Neuronal stem cell (in vitro differentiated cells): ENCODE results near the gene KLHDC10.
A peak's percentile ranks its signal among the peaks of the same experiment; 100 is the strongest.

Experiments
- DNase-seq: peaks from one replicate; pipeline ENCODE4 v3.0.0-alpha.2; 2013; ENCODE audit warnings: low spot score
- H2AFZ ChIP-seq: one replicate; pipeline ENCODE4 v1.6.1; 2013; ENCODE audit warnings: mild to moderate bottlenecking, low read length, inconsistent platforms
- H2AK5ac ChIP-seq: 2 replicates; pipeline ENCODE4 v1.6.1; 2013; ENCODE audit warnings: low read depth, mild to moderate bottlenecking, inconsistent platforms, low read length, moderate library complexity, mixed read lengths
- H2BK120ac ChIP-seq: 2 replicates; pipeline ENCODE4 v1.6.1; 2013; ENCODE audit warnings: low read depth, mild to moderate bottlenecking, inconsistent platforms, low read length, moderate library complexity, mixed read lengths
- H2BK12ac ChIP-seq: one replicate; pipeline ENCODE4 v1.6.1; 2013; ENCODE audit warnings: low read length, inconsistent platforms
- H2BK15ac ChIP-seq: 2 replicates; pipeline ENCODE4 v1.6.1; 2013; ENCODE audit warnings: mild to moderate bottlenecking, low read length, inconsistent platforms, mixed read lengths
- H2BK5ac ChIP-seq: one replicate; pipeline ENCODE4 v1.6.1; 2013; ENCODE audit warnings: inconsistent platforms, mild to moderate bottlenecking, low read length, moderate library complexity
- H3K14ac ChIP-seq: one replicate; pipeline ENCODE4 v1.6.1; 2013; ENCODE audit warnings: low read length, inconsistent platforms
- H3K18ac ChIP-seq: 2 replicates; pipeline ENCODE4 v1.6.1; 2013; ENCODE audit warnings: low read length, inconsistent platforms
- H3K23ac ChIP-seq: 2 replicates; pipeline ENCODE4 v1.6.1; 2013; ENCODE audit warnings: low read depth, mild to moderate bottlenecking, mixed read lengths, low read length, inconsistent platforms; ENCODE audit not compliant: poor library complexity
- H3K27ac ChIP-seq: replicated peaks from 3 replicates; pipeline ENCODE4 v1.5.1; 2013; ENCODE audit warnings: low read length, inconsistent platforms
- H3K27me3 ChIP-seq, 3 experiments: 2 replicates each; pipeline ENCODE4 v1.6.1; 2013; ENCODE audit warnings: low read length in 3 of 3, mild to moderate bottlenecking in 2 of 3, inconsistent platforms in 1 of 3, low read depth in 1 of 3, mixed read lengths in 1 of 3, moderate library complexity in 1 of 3; ENCODE audit not compliant: control insufficient read depth in 3 of 3, insufficient read depth in 3 of 3
- H3K36me3 ChIP-seq, 2 donors: replicated peaks in 1 of 2; 2 replicates each; pipeline ENCODE4 v1.6.1; 2013; ENCODE audit warnings: low read length in 2 of 2; ENCODE audit not compliant: control insufficient read depth in 2 of 2, insufficient read depth in 2 of 2
- H3K4ac ChIP-seq: 2 replicates; pipeline ENCODE4 v1.6.1; 2013; ENCODE audit warnings: inconsistent platforms, mild to moderate bottlenecking, low read length, moderate library complexity
- H3K4me1 ChIP-seq, 2 donors: 1 replicate in 1 of 2; 2 replicates in 1 of 2; pipeline ENCODE4 v1.6.1; 2013; ENCODE audit warnings: low read length in 2 of 2, low read depth in 1 of 2; ENCODE audit not compliant: control insufficient read depth in 2 of 2, insufficient read depth in 1 of 2
- H3K4me2 ChIP-seq: one replicate; pipeline ENCODE4 v1.6.1; 2013; ENCODE audit warnings: mild to moderate bottlenecking, low read length, inconsistent platforms; ENCODE audit not compliant: insufficient read depth, poor library complexity, severe bottlenecking
- H3K4me3 ChIP-seq, 2 donors: 2 replicates each; pipeline ENCODE4 v1.5.1; 2013; ENCODE audit warnings: low read length in 2 of 2, mild to moderate bottlenecking in 2 of 2, inconsistent platforms in 1 of 2, moderate library complexity in 1 of 2
- H3K79me1 ChIP-seq: one replicate; pipeline ENCODE4 v1.6.1; 2013; ENCODE audit warnings: low read depth, mild to moderate bottlenecking, inconsistent platforms, low read length, moderate library complexity
- H3K9ac ChIP-seq: one replicate; pipeline ENCODE4 v1.6.1; 2013; ENCODE audit warnings: mild to moderate bottlenecking, low read depth, low read length, inconsistent platforms; ENCODE audit not compliant: poor library complexity
- H3K9me3 ChIP-seq, 2 donors: replicated peaks in 1 of 2; 2 replicates each; pipeline versions ENCODE3 to v1.6.1; 2013; ENCODE audit warnings: low read length in 2 of 2, mild to moderate bottlenecking in 2 of 2, inconsistent platforms in 1 of 2, low read depth in 1 of 2, mixed read lengths in 1 of 2, moderate library complexity in 1 of 2; ENCODE audit not compliant: control insufficient read depth in 2 of 2, insufficient read depth in 1 of 2
- H4K8ac ChIP-seq: one replicate; pipeline ENCODE4 v1.6.1; 2013; ENCODE audit warnings: low read depth, mild to moderate bottlenecking, inconsistent platforms, low read length, moderate library complexity
- H4K91ac ChIP-seq: one replicate; pipeline ENCODE4 v1.6.1; 2013; ENCODE audit warnings: low read length, low read depth, mild to moderate bottlenecking, inconsistent platforms; ENCODE audit not compliant: poor library complexity
- WGBS, 2 donors: extraction: QIAGEN DNeasy Blood & Tissue Kit; methylation state at CpG; one replicate each; pipeline ENCODE4 v1.1.7; 2013; ENCODE audit warnings: missing lambda C conversion rate in 2 of 2, mixed read lengths in 1 of 2; ENCODE audit not compliant: insufficient read length in 2 of 2, insufficient replicate concordance in 1 of 2; ENCODE audit errors: extremely low coverage in 2 of 2; 5-methylcytosine and 5-hydroxymethylcytosine counted together

KLHDC10 gene

GRCh38 chr7:130131964-130132875 lies 61.9 kb downstream of the KLHDC10 start:
- Histone ChIP-seq H3K4ac (no peak overlapping the region), H3K4me3 (no peak overlapping the region), H3K27ac (no peak overlapping the region), H3K9me3 (peaks cover 0 to 4% of the 10 kb centered on the region in 2 donors), H3K4me1 (peaks cover 0 to 12% of the 10 kb centered on the region in 2 donors), H3K18ac (no peak overlapping the region), H2AFZ (no peak overlapping the region), H3K36me3 (peaks cover 10 to 93% of the 10 kb centered on the region in 2 donors), H4K8ac (no peak overlapping the region), H2BK12ac (peak overlapping the region; percentile 44), H2BK120ac (no peak overlapping the region), H3K23ac (no peak overlapping the region), H3K4me2 (no peak overlapping the region), H3K79me1 (no peaks in the 10 kb centered on the region), H3K14ac (no peak overlapping the region), H2BK5ac (no peak overlapping the region), H4K91ac (no peak overlapping the region), H2BK15ac (no peak overlapping the region), H3K9ac (no peak overlapping the region), H2AK5ac (no peak overlapping the region), H3K27me3 (no peaks in the 10 kb centered on the region)
- WGBS, 2 donors = no CpG with 5 or more reads among the region's 12 CpGs
- DNase-seq = no peak

- H3K36me3 ChIP-seq = peaks cover 10 to 90% of the 10 kb centered on the region in 2 donors
- H3K4me3 ChIP-seq = no peak overlapping the region
- no peak overlapping the region for H2AK5ac ChIP-seq
- H2AFZ ChIP-seq = no peak overlapping the region
- no peak overlapping the region for H2BK5ac ChIP-seq
- no peak overlapping the region for H4K91ac ChIP-seq
- no peak overlapping the region for H2BK15ac ChIP-seq
- H3K4ac ChIP-seq = no peak overlapping the region
- no CpG with 5 or more reads among the region's 7 CpGs for WGBS, 2 donors
- no peak overlapping the region for H3K14ac ChIP-seq
- DNase-seq = no peak
- H3K23ac ChIP-seq = no peak overlapping the region
- H2BK12ac ChIP-seq = no peak overlapping the region
- H4K8ac ChIP-seq = no peak overlapping the region
- no peaks in the 10 kb centered on the region for H3K27me3 ChIP-seq
- no peak overlapping the region for H3K9ac ChIP-seq
- H3K9me3 ChIP-seq = peaks cover 0 to 4% of the 10 kb centered on the region in 2 donors
- no peak overlapping the region for H3K27ac ChIP-seq
- no peak overlapping the region for H3K4me2 ChIP-seq
- no peak overlapping the region for H2BK120ac ChIP-seq
- peaks cover 0 to 12% of the 10 kb centered on the region in 2 donors for H3K4me1 ChIP-seq
- no peak overlapping the region for H3K18ac ChIP-seq
- no peaks in the 10 kb centered on the region for H3K79me1 ChIP-seq
Observed at GRCh38 chr7:130133029-130133782, 62.9 kb downstream of the KLHDC10 start.

GRCh38 chr7:130134106-130134636 lies 63.8 kb downstream of the KLHDC10 start:
- no peak overlapping the region for H3K18ac ChIP-seq
- H4K8ac ChIP-seq = no peak overlapping the region
- no peak overlapping the region for H2BK15ac ChIP-seq
- H3K9ac ChIP-seq = no peak overlapping the region
- no peak overlapping the region for H2BK12ac ChIP-seq
- H3K4me2 ChIP-seq = no peak overlapping the region
- WGBS, 2 donors = no CpG with 5 or more reads among the region's 4 CpGs
- no peak for DNase-seq
- H3K36me3 ChIP-seq = peaks cover 7 to 86% of the 10 kb centered on the region in 2 donors
- no peak overlapping the region for H2AK5ac ChIP-seq
- H2BK120ac ChIP-seq = no peak overlapping the region
- no peak overlapping the region for H4K91ac ChIP-seq
- H3K4ac ChIP-seq = no peak overlapping the region
- H3K27me3 ChIP-seq = no peaks in the 10 kb centered on the region
- no peak overlapping the region for H3K4me3 ChIP-seq
- H3K27ac ChIP-seq = peak overlapping the region; percentile 25
- no peak overlapping the region for H2BK5ac ChIP-seq
- peaks cover 0 to 4% of the 10 kb centered on the region in 2 donors for H3K9me3 ChIP-seq
- H3K14ac ChIP-seq = no peak overlapping the region
- no peaks in the 10 kb centered on the region for H3K79me1 ChIP-seq
- H3K4me1 ChIP-seq = peaks cover 0 to 12% of the 10 kb centered on the region in 2 donors
- no peak overlapping the region for H3K23ac ChIP-seq
- no peak overlapping the region for H2AFZ ChIP-seq

- H3K9ac ChIP-seq = no peak overlapping the region
- H3K27ac ChIP-seq = no peak overlapping the region
- no peak overlapping the region for H3K4me3 ChIP-seq
- no peaks in the 10 kb centered on the region for H3K27me3 ChIP-seq
- peaks cover 0 to 4% of the 10 kb centered on the region in 2 donors for H3K9me3 ChIP-seq
- H2AFZ ChIP-seq = no peak overlapping the region
- no peak overlapping the region for H2AK5ac ChIP-seq
- no CpG with 5 or more reads among the region's 7 CpGs for WGBS, 2 donors
- no peak overlapping the region for H3K18ac ChIP-seq
- no peak overlapping the region for H2BK5ac ChIP-seq
- H3K4ac ChIP-seq = no peak overlapping the region
- no peak overlapping the region for H4K91ac ChIP-seq
- H2BK120ac ChIP-seq = no peak overlapping the region
- H2BK15ac ChIP-seq = no peak overlapping the region
- H3K14ac ChIP-seq = no peak overlapping the region
- H2BK12ac ChIP-seq = no peak overlapping the region
- no peak overlapping the region for H3K4me2 ChIP-seq
- peaks cover 7 to 86% of the 10 kb centered on the region in 2 donors for H3K36me3 ChIP-seq
- DNase-seq = no peak
- no peak overlapping the region for H4K8ac ChIP-seq
- H3K23ac ChIP-seq = no peak overlapping the region
- H3K4me1 ChIP-seq = peaks cover 0 to 13% of the 10 kb centered on the region in 2 donors
- no peaks in the 10 kb centered on the region for H3K79me1 ChIP-seq
Observed at GRCh38 chr7:130134726-130135125, 64.4 kb downstream of the KLHDC10 start.
